Retinal pigment epithelial cell (primary cell): Measurements from ENCODE around the gene SLC24A1.

Experiments
- DNase-seq: peaks from one replicate; pipeline ENCODE4 v3.0.0-alpha.2; 2010; ENCODE audit warnings: low read depth
- H3K4me3 ChIP-seq: 2 replicates; pipeline ENCODE4 v1.5.1; 2011; ENCODE audit warnings: mild to moderate bottlenecking, low read length, control low read depth, moderate library complexity
- CTCF ChIP-seq: conservative IDR thresholded peaks from 2 replicates; pipeline ENCODE4 v1.5.1; 2011; ENCODE audit warnings: low read depth, low read length, control low read depth, inconsistent platforms

Gene SLC24A1

GRCh38 chr15:65651831-65652749, 30.4 kb downstream of the SLC24A1 start:
- TF ChIP-seq CTCF: no peak
- no peak overlapping the region for H3K4me3 ChIP-seq
- DNase-seq: no peak

GRCh38 chr15:65653341-65653740, 31.6 kb downstream of the SLC24A1 start:
- H3K4me3 ChIP-seq: no peak overlapping the region
- no peak for DNase-seq
- TF ChIP-seq CTCF: no peak

GRCh38 chr15:65653801-65654521, 32.2 kb downstream of the SLC24A1 start:
- H3K4me3 ChIP-seq: no peak overlapping the region
- no peak for TF ChIP-seq CTCF
- DNase-seq: no peak

GRCh38 chr15:65655026-65655425, 33.3 kb downstream of the SLC24A1 start:
- no peak overlapping the region for H3K4me3 ChIP-seq
- DNase-seq: no peak
- no peak for TF ChIP-seq CTCF

DNA sequence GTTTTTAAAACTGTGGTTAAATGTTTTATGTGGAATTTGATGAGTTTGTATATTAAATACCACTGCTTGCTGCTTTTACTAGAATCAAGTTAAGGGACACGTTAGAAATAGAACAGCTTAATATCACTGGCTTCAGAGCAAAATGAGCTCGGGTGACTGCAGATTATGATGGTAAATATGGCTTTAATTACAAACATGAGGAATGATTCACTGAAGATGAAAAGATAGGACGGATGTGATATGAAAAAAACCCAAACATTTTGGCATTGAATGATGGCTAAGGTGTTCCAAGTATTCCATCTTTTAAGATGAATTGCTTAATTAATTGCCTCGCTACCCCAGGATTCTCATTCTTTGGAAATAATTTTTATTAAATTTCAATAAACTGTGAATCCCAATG, 33.7 kb downstream of the SLC24A1 start:
- no peak for DNase-seq
- H3K4me3 ChIP-seq: no peak overlapping the region
- no peak for TF ChIP-seq CTCF

DNA sequence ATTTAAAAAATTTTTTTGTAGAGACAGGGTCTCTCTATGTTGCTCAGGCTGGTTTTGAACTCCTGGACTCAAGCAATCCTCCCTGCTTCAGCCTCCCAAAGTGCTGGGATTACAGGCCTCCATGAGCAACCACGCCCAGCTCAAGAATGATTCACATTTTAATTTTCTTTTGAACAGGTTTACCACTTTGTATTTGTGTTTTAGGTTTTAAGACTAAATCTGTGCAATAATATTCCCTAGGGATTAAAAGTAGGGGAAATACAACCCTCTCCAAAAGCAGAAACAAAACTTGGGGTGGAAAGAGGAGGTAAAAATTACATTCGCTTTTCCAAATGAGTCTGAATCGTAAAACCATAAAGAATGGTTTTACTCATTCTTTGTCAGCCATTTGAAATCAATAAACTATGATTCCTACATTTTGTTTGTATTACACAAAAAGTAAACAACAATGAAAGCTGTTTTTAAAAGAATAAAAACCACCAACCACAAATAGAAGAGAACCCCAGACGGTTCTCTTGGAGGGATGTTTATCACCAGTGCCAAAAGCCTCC, 37.8 kb downstream of the SLC24A1 start:
- no peak for DNase-seq
- TF ChIP-seq CTCF: no peak
- no peak overlapping the region for H3K4me3 ChIP-seq
